NCI-H1417 (cell line): Measurements from ENCODE around the gene PILRB.
"Not testable (repeated sequence)": the region's sequence is repeated elsewhere in the genome, so short reads cannot be mapped to it uniquely, and the experiment has no call there.

Source experiments
- DNase-seq, 3 experiments: peaks; one replicate each; lab custom pipeline; 2025; lab: John Stamatoyannopoulos, UW

The PILRB gene

DNA sequence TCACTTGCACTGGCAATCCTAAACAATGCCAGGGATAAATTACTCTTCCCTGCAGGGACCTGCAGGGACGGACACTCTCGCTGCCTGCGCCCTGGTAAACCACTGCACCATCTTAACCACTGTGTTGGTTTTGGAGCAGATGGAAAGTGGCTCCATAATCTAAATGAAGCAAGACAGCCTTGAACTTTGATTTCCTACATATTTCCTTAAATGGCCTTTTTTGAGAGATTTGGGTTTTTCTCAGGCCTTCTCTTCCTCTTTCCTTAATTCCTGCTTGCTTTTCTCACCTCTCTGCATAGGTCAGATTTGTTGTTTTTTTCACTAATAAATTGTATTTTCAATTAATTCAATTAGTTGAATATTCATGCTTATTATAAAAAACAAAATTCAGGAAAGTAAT is 18.1 kb downstream of the PILRB start:
- no peak for DNase-seq

DNA sequence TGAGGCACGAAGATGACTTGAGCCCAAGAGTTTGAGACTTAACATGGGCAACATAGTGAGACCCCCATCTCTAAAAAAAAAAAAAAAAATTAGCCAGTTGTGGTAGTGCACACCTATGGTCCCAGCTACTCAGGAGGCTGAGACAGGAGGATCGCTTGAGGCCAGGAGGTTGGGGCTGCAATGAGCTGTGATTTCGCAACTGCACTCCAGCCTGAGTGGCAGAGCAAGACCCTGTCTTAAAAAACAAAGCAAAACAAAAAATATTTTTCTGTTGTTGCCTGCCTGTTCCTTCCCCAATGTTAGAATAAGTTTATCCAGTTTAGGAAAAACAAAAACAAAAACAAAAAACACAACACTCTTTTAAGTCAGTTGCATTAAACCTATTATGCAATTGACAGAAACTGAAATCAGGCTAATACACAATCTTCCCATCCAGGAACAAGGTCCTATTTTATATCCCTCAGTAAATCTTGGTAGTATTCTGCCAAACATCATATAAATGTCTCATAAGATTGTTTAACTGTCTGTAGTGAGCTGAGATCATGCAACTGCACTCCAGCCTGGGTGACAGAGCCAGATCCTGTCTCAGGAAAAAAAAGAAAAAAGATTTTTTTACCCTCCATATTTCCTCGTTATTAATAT is 20.3 kb downstream of the PILRB start:
- no peak for DNase-seq

DNA sequence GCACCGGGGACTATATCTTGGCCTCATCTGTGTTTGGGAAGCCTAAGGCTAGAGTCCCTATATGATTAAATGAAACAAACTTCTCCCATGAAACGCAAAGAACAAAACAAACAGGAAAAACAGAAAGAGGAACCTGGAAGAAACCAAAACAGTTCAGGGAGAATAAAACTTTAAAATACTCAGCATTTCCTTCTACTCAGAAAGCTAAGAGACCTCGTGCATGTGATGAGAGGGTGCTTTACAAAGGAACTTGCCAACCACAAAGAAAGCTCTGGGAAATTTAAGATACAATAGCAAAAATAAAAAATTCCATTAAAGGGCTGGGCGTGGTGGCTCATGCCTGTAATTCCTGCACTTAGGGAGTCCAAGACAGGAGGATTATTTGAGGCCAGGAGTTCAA is 22.3 kb downstream of the PILRB start:
- DNase-seq: no peak

DNA sequence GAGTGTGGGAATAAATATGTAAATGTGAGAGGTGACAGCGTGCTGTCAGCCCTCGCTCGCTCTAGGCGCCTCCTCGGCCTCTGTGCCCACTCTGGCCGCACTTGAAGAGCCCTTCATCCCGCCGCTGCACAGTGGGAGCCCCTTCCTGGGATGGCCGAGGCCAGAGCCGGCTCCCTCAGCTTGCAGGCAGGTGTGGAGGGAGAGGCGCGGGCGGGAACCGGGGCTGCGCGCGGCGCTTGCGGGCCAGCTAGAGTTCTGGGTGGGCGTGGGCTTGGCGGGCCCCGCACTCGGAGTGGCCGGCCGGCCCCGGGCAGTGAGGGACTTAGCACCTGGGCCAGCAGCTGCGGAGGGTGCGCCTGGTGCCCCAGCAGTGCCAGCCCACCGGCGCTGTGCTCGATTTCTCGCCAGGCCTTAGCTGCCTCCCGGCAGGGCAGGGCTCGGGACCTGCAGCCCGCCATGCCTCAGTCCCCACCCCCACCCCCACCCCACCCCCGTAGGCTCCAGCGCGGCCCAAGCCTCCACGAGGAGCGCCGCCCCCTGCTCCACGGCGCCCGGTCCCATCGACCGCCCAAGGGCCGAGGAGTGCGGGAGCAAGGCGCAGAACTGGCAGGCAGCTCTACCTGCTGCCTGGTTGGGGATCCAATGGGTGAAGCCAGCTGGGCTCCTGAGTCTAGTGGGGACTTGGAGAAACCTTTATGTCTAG is 23.8 kb downstream of the PILRB start:
- DNase-seq: not testable (repeated sequence)

DNA sequence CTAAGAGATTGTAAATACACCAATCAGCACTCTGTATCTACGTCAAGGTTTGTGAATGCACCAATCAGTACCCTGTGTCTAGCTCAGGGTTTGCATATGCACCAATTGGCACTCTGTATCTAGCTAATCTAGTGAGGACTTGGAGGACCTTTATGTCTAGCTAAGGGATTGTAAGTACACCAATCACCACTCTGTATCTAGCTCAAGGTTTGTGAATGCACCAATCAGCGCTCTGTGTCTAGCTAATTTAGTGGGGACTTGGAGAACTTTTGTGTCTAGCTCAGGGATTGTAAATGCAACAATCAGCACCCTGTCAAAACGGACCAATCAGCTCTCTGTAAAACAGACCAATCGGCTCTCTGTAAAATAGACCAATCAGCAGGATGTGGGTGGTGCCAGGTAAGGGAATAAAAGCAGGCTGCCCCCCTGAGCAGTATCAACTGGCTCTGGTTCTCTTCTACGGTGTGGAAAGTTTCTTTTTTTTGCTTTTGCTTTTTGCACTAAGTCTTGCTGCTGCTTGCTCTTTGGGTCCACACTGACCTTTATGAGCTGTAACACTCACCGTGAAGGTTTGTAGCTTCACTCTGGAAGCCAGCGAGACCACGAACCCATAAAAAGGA is 24.4 kb downstream of the PILRB start:
- not testable (repeated sequence) for DNase-seq

DNA sequence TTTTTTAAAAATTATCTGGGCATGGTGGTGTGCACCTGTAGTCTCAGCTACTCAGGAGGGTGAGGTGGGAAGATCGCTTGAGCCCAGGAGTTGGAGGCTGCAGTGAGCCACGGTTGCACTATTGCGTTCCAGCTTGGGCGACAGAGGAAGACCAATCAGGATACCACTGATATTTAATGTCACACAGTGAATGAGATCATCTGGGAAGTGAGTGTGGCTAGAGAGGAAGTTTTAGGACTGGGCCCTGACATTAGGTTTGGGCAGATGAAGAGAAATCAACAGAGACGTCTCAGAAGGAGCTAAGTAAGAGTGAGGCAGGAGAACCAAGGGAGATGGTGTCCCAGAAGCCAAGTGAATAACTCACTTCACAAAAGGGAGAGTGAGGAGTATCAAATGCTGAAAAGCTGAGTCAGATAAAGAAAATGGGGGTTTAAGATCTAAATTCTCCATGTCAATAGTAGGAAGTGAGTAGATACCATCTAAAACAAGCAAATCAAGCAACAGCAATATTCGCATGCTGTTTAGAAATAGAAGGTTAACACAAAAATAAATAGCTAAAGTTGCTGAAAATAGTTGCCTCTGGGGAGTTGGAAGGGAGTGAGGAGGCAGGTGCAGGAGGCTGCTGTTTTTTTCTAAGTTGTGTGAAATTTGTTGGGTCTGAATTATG is 26.8 kb downstream of the PILRB start:
- no peak for DNase-seq

DNA sequence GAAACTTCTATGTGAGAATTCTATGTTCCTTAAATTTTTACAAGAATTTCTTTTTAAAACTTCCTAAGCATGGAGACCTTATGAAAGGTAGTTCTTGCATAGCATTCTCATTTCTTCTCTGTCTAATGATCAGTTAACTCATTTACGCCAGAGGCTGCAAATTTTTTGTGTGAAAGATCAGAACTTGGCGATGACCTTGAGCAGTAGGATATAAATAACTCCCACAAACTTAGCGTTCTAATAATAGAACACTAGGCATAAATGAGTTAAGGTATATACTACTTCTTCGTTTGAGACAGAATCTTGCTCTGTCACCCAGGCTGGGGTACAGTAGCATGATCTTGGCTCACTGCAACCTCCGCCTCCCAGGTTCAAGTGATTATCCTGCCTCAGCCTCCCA is 29.0 kb downstream of the PILRB start:
- DNase-seq: no peak

DNA sequence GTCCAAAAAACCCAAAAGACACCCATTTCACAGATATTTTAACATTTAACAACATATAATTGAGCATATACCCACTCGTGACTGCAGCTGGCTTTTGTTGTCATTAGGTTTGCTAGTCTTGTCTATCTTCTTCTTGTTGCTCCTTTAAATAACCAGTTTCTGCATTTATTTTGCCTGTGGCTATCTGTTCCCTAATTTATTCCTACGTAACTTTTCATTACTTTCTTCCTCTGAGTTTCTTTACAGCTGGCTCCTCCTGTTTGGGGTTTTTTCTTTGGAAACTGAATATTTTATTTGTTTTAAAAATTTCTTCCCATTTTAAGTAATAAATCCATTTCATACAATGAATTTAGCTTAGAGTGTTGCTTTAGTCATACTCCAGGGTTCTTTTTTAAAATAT is 29.8 kb downstream of the PILRB start:
- DNase-seq: no peak

DNA sequence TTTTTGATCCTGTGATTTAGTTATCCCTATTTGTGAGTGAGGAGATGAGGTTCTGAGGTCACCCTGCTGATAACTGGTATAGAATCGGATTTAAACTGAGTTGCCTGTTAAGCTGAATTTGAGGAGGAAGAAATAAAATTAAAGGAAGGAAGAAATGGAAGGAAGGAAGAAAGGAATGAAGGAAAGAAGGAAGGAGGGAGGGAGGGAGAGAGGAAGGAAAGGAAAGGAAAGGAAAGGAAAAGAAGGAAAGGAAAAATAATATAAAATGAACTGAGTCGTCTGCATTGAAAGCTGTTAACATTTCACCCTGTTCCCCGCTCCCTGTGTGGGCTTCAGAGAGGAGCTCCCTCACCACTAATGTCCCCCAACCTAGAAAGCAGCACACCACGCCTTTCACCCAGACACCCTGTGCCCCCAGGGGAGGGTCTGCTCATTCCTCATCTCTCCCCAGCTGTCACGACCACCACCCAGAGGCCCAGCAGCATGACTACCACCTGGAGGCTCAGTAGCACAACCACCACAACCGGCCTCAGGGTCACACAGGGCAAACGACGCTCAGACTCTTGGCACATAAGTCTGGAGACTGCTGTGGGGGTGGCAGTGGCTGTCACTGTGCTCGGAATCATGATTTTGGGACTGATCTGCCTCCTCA is 31.6 kb downstream of the PILRB start:
- DNase-seq: no peak

DNA sequence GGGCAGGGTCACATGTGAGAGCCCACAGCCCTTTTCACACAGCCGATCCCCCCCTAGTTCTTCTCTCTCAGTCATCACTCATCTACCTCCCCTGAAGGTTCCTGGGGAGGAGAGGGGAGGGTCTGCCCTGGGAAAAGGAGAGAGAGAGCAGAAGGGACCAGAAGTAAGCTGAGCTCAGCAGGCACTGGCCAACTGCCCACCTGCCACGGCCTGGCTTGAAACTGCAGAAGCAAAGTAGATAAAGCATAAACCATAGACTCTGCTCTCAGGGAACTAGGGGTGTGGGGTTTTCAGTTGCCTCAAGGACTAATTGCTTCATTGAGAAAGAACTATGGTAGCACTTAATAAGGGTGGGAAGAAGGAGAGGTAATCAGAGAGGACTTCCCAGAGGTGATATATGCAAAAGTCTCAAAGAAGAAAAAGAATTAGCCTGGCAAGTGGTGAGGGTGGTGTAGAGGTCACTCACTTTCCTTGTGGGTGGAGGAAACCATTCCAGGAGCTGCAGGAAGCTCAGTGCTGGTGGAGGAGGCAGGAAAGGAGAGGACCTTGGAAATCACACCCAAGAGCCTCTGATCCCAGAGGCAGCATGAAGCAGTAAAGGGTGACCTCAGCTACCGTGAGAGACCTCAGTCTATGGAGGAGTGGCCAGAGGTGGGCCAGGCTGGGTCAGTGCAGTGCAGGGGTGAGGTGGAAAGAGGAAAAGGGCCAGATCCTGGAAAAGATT is 32.5 kb downstream of the PILRB start:
- no peak for DNase-seq

DNA sequence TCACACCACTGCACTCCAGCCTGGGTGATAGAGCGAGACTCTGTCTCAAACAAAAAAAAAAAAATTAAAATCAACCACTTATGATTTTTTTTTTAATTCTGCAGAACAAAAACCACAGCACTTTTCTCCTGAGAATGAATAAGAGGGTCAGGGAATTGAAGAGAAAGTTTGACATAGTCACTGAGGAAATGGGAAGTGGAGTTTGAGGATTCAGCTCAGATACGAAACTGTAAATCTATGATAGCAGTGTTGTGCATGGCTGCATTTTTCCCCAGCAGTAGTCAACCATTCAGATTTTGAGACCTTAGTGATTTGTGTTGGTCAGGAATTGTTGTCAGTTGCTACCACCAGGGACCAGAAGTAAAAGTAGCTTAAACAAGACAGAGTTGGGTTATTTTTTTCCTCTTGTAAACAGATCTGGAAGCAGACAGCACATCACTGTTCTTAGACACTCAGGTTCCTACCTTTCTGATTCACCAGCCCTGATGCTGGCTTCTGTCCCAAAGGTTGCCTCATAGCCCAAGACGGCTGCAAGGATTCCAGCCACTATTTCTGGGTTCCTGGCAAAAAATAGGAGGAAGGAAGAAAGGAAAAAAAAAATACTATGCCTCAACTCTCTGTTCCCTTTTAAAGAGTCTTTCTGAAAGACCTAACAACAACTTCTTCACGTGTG is 35.5 kb downstream of the PILRB start:
- no peak for DNase-seq

DNA sequence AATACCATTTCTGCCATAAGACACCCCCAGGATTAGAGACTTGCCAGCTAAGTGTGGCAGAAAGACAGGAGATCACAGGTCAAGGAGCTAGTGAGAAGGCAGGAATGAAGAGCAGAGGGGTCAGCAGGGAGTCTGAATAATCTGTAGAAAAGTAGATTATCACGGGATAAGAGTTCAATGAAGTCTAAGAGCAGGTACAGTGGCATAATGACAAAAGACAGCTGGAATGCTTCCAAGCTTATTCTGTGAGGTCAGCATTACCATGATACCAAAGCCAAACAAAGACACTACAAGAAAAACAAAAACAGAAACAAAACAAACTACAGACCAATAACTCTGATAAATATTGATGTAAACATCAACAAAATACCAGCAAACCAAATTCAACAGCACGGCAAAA is 36.2 kb downstream of the PILRB start:
- no peak for DNase-seq

DNA sequence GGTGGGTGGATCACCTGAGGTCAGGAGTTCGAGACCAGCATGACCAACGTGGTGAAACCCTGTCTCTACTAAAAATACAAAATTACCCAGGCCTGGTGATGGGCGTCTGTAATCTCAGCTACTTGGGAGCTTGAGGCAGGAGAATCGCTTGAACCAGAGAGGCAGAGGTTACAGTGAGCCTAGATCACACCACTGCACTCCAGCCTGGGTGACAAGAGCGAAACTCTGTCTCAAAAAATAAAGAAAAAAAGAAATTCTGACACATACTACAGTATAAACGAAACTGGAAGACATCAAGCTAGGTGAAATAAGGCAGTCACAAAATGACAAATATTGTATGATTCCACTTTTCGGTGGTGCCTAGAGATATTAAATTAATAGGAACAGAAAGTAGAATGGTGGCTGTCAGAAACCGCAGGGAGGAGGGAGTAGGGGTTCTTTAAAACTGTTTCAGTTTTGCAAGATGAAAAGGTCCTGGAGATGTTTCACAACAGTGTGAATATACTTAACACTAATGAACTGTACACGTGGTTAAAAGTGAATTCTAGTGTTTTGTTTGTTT is 38.6 kb downstream of the PILRB start:
- no peak for DNase-seq

DNA sequence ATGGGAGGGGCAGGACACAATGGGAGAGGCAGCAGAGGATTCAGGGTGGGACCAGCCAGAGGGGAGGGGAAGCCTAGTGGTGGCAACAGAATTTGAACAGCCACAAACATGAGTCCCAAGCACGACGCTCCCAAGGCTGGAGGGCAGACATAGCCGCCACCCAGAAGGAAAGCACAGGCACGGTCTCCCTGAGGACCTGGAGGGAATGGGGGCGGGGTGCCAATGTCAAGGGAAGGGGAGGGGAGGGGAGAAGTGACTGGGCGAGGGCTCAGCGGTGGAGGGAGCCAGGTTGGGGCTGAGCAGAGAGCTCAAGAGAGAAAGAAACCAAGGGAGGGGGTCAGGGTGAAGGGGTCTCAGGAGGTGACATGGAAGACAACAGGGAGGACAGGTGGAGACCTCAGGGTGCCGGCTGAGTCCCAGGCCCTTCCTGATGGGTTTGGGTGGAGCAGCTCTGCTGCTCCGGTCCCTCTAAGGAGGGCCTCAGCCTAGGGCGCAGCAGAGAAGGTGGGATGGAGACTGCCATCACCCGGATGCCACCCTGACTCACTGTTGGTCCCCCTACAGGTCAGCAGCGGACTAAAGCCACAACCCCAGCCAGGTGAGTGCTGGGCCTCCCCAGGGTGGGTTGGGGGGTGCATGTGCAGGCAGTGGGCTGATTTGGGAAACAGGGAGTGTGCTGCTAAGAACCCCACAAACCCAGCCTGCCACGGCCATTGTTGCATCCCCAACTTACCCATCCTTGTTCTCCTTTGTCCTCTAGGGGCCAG is 39.6 kb downstream of the PILRB start:
- no peak for DNase-seq

DNA sequence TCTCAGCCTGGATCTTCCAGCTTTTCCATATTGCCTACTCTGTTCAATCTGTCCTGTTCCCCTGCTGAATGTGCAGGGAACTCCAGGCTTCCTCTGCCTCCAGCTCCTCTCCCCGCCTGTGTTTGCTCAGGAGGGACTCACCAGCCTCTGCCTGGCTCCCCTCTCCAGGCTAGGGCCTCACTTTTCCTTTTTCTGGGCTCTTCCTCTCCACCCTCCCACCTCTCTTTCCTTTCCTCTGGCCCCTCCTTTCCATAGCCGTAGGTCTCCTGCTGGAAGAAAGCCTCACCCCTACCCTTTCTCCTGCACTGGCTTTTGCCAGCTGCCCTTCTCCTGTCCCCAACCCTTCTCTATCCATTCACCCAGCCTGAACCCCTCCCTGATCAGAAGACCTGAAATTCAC is 40.3 kb downstream of the PILRB start:
- DNase-seq: no peak

DNA sequence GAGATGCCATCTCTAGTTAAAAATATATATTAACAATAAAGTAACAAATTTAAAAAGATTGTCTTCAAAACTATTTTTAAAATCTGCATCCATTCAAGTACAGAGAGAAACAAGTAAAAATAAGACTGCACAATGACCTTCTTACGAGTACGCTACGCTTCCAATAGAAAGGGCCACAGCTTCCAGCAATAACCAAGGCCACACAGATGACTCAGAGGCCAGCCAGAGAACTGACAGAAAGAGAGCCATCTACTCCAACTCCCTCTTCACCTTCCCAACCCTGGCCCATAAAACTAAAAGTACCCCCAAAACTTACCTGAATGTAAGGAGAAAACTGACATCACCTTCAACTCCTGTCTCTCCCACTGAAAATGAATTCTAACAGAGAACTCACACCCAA is 42.1 kb downstream of the PILRB start:
- DNase-seq: no peak

DNA sequence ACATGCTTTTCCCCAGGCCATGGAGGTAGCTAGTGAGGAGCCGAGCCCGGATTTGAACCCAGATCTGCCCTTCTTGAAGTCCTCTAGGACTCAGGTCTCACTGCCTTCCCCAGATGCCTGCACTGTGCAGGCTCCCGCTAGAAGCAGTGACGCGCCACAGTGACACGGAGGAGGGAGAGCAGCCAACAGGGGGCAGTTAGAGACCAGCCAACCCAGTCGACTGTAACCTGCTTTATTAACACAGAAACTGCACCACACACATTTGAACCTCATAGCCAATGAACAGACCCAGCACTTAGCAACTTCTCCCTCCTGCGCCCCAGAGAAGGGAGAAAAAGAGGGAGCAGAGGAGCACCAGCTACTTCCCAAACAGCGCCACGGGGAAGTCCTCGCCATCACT is 42.7 kb downstream of the PILRB start:
- DNase-seq: peak in 1 of 3 experiments; percentile 14

DNA sequence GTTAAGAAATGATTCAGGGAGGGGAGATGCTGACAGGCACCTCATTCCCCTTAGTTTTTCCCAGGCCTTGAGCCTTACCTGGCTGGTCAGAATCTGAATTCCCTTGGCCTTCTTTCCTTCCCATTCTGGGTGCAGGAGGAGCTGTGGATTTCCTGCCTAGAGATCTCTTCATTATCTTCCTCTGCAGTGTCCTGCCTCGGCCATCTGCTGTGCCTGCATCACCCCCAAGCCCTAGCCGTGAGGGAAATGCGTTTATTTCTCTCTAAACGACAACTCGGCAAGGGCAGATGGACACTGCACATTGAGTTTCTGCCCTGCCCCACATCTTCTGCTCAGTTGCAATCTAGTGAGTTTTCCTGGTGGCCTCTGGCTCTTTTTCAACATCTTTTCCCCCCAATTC is 43.9 kb downstream of the PILRB start:
- no peak for DNase-seq

DNA sequence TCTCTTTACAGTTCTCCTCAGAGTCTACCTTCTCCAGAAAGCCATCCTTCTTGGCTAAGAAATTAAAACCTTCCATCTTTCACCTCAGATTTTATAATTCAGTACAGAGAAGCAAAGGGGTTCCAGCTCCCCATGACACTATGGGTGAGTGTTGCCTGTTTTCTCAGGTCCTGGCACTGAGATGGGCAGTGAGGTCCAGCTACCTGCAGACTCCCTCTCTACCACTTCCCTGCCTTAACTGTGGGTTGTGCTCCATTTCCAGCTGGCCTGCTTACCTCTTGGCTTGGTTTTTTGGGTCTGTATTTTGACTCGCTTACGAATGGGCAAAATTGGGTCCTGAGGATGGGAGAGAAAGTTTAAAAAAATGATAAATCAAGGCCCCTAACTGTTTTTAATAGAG is 44.3 kb downstream of the PILRB start:
- DNase-seq: no peak

DNA sequence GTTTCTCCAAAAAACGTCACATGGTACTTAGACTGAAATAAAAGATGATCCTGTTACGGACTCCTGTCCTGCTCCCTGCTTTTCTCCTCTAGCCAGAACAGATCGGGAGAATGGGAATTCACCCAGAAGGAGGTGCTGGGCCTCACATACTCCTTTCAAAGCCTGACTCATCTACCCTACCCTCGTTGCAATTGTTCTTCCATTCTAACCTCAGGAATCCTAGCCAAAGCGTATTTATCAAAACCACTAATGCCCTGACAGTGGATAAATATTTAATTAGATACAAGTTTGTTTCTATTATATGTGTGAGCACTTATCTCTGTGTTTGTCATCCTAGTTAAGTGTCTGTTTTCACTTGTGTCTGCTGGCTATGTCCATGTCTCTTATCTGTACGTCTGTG is 48.9 kb downstream of the PILRB start:
- no peak for DNase-seq
